GM12865 (cell line): ENCODE measurements around the gene CCDC40.

Experiments
- DNase-seq: peaks from one replicate; pipeline ENCODE4 v3.0.0; 2010; ENCODE audit warnings: low read depth
- H3K4me3 ChIP-seq: 2 replicates; pipeline ENCODE4 v1.5.1; 2011; ENCODE audit warnings: mild to moderate bottlenecking, low read depth, low read length, control low read depth
- TF ChIP-seq, protein P1 (sequence below): IDR thresholded peaks from 2 replicates; pipeline ENCODE4 v1.5.1; 2011; ENCODE audit warnings: low read length, control low read depth, low read depth, inconsistent platforms; ENCODE audit not compliant: insufficient read depth; ENCODE audit errors: missing control alignments

Gene CCDC40

DNA sequence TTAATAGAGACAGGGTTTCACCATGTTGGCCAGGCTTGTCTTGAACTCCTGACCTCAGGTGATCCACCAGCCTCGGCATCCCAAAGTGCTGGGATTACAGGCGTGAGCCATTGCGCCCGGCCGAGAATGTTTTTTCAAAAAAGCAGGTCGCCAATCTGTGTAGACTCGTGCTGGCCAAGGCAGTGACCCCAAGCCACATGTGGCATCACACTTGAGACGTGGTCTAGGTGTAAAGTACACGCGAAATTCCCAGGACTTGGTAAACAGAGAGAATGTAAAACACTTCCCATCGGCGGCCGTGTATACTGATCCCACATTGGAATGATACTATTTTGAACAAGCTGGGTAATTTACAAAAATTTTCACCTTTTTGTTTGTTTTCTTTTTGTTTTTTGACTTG, 41.8 kb upstream of the CCDC40 start:
- TF ChIP-seq, protein P1, sequence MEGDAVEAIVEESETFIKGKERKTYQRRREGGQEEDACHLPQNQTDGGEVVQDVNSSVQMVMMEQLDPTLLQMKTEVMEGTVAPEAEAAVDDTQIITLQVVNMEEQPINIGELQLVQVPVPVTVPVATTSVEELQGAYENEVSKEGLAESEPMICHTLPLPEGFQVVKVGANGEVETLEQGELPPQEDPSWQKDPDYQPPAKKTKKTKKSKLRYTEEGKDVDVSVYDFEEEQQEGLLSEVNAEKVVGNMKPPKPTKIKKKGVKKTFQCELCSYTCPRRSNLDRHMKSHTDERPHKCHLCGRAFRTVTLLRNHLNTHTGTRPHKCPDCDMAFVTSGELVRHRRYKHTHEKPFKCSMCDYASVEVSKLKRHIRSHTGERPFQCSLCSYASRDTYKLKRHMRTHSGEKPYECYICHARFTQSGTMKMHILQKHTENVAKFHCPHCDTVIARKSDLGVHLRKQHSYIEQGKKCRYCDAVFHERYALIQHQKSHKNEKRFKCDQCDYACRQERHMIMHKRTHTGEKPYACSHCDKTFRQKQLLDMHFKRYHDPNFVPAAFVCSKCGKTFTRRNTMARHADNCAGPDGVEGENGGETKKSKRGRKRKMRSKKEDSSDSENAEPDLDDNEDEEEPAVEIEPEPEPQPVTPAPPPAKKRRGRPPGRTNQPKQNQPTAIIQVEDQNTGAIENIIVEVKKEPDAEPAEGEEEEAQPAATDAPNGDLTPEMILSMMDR, result no peak
- H3K4me3 ChIP-seq, result no peak overlapping the region
- DNase-seq, result no peak

DNA sequence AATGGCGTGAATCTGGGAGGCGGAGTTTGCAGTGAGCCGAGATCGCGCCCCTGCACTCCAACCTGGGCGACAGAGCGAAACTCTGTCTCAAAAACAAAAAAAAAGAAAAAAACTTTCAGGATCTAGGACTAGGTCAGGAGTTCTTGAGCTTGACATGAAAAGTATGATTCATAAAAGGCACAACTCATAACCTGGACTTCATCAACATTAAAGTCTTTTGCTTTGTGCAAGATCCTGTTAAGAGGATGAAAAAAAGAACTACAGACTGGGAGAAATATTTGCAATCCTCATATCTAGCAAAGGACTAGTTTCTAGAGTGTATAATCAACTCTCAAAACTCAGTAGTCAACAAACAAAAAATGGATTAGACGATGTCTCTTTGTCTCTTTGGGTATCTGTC, 40.7 kb upstream of the CCDC40 start:
- no peak for DNase-seq
- no peak overlapping the region for H3K4me3 ChIP-seq
- TF ChIP-seq, protein P1, result no peak

DNA sequence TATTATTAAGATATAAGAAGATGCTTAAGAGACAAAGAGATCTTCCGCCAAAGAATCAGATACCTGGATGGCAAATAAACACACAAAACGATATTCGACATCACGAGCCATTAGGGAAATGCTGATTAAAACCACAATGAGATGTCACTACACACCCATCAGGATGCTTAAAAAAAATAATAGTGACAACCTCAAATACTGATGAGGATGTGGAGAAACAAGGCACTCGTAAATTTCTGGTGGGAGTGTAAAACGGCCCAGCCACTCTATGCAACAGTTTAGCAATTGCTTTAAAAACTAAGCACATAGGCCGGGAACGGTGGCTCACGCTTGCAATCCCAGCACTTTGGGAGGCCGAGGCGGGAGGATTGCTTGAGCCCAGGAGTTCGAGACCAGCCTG, 40.2 kb upstream of the CCDC40 start:
- DNase-seq, result no peak
- no peak overlapping the region for H3K4me3 ChIP-seq
- TF ChIP-seq, protein P1, result no peak

DNA sequence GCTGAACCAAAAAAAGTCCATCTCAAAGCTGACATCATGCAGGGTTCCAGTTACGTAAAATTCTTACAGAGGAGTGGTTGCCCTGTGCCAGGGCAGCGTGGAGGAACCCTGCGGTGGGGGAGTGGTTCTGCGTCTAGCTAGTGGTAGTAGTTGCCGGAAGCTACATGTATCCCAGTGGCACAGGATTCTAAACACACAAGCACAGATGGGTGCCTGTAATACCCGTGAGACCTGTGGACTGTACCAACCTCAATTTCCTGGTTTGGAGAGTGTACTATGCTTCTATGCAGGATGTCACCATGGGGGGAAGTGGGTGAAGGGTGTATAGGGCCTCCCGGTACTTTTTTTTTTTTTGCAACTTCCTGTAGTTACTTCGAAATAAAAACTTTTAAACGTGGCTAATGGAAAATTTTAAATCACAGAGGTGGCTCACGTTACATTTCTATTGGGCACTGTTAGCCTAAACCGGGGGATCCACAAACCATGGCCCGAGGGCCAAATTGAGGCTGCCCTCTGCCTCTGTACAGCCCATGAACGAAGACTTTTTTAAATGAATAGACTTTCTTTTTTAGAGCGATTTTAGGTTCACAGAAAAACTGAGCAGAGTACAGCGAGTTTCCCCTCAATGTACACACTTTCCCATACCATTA, 39.3 kb upstream of the CCDC40 start:
- no peak overlapping the region for H3K4me3 ChIP-seq
- TF ChIP-seq, protein P1, result no peak
- peak; percentile 65 for DNase-seq

DNA sequence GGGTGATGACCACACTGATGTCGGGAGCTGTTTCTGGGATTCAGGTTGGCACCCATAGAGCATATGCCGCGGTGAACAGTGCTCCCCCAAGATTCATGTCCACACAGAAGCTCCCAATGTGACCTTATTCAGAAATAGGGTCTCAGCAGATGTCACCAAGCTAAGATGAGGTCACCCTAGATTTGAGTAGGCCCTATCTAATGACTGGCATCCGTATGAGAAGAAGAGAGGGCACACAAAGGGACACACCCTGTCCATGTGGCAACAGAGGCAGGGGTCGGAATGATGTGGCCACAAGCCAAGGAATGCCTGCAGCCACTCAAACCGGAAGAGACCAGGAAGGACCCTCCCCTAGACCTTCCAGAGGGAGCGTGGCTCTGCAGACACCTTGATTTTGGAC, 36.3 kb upstream of the CCDC40 start:
- H3K4me3 ChIP-seq, result no peak overlapping the region
- TF ChIP-seq, protein P1, result no peak
- no peak for DNase-seq

DNA sequence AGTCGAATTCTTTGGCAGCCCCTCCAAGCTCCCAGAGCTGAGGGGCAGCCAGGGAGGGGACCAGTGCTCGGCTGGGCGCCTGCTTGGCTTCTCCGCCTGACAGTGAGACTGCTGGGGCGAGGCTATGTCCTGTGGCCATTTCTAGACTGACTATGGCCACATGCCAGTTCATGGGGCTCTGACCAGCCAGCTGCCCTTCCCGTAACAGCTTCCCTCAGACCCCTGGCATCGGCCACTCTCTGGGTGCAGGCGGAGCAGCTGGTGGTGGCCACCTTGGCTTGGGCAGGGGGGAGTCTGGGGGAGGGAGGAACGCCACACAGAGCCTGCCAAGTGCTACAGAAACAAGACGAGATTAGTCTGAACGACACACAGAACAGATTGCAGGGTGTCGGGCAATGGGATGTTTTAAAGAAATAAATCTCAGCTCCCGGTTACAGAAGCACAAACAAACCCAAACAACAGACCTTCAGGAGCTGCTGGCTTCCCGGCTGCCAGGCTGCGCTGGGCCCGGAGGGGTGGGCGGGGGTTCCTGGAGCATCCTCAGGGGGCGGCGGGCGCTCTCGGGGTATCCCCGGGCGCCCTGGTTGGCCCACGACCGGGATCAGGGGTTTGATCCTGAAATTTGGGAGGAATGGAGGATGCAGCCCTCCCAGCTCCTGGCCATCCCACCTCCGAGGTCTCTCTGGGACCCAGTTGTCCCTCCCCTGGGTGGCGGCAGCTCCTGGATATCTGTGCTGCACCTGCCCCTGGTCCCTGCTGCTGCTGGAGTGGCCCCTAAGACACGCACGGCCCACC, 35.3 kb upstream of the CCDC40 start:
- TF ChIP-seq, protein P1, result no peak
- no peak for DNase-seq

More for the DNA sequence above, 35.3 kb upstream of the CCDC40 start:
- no peak overlapping the region for H3K4me3 ChIP-seq
